HG02571 (cell line): ENCODE data around the gene TNRC6C.

ENCODE experiments used
- ATAC-seq: cut with Tn5 transposase; IDR thresholded peaks from one replicate; pipeline ENCODE4 v1.9.1; 2021; ENCODE audit warnings: mild to moderate bottlenecking, moderate library complexity; ENCODE audit not compliant: unreplicated experiment

TNRC6C gene

GRCh38 chr17:78147315-78147998 lies 189.0 kb downstream of the TNRC6C start:
- no peak for ATAC-seq

GRCh38 chr17:78148286-78149016 lies 189.9 kb downstream of the TNRC6C start:
- no peak for ATAC-seq

DNA sequence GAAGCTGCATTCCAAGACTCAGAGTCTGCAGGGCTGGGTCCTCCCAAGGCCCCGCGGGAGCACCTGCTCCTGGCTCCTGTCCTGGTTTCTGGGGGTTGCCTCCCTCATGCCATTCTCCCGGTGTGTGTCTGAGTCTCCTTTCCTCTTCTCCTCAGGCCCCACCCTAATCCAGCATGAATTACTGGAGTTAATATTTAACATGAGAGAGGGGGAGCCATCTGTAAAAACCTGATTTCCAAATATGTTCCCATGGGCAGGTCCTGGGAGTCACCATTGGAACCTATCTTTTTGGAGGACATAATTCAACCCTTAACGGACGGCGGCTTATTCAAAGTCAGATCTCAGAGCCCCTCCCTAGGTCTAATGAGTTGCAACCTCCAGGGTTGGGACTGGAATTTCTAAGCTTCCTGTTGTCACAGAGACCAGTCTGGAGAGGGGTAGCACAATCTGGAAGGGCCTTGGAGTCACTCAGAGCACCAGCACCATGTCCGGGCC lies 193.1 kb downstream of the TNRC6C start:
- no peak for ATAC-seq

GRCh38 chr17:78154903-78155811 lies 196.7 kb downstream of the TNRC6C start:
- ATAC-seq: peak; percentile 53
